ENCODE measurements around the gene RAB38. TPM values are rescaled to one million over a fixed set of nuclear protein-coding genes. Genes with fewer than 3 reads are reported as not detected.

The RAB38 gene
- total RNA-seq, 1 experiment from 2014 or later: 18.7 TPM

DNA sequence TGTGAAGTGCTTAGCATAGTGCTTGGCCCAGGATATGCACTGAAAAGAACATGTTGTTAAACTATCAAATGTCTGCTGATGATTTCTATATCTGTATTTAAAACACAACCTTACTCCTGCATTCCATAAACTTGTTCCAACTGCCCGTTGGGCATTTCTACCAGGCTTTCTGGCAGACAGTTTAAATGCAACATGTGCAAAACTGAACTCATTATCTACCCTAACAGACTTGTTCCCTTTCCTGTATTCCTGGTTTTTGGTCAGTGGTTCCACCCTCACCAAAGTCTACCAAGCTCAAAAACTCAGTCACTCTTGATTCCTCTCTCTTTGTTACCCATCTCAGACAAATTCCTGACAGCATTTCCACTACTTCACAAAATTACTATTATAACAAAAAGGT, 6.5 kb upstream of the RAB38 start:
- no peak overlapping the region for H3T11ph ChIP-seq (ENCODE audit: low read length)
- no peak overlapping the region for H3K4me2 ChIP-seq (ENCODE audit: insufficient read depth, insufficient read length, low read length)
- TF ChIP-seq, protein P1, sequence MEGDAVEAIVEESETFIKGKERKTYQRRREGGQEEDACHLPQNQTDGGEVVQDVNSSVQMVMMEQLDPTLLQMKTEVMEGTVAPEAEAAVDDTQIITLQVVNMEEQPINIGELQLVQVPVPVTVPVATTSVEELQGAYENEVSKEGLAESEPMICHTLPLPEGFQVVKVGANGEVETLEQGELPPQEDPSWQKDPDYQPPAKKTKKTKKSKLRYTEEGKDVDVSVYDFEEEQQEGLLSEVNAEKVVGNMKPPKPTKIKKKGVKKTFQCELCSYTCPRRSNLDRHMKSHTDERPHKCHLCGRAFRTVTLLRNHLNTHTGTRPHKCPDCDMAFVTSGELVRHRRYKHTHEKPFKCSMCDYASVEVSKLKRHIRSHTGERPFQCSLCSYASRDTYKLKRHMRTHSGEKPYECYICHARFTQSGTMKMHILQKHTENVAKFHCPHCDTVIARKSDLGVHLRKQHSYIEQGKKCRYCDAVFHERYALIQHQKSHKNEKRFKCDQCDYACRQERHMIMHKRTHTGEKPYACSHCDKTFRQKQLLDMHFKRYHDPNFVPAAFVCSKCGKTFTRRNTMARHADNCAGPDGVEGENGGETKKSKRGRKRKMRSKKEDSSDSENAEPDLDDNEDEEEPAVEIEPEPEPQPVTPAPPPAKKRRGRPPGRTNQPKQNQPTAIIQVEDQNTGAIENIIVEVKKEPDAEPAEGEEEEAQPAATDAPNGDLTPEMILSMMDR (conservative IDR thresholded peaks at IDR 0.05): no peak
- no peak overlapping the region for H3K27ac ChIP-seq (ENCODE audit: insufficient read length, low read depth, low read length)
- WGBS (ENCODE audit: extremely low coverage, insufficient read length, low lambda C conversion rate): no CpG with 5 or more reads among the region's 1 CpG
- Mint-ChIP-seq H3K27me3 (ENCODE audit: low read depth) (no peaks in the 10 kb centered on the region), H3K27ac (no peak overlapping the region), H3K9me3 (no peaks in the 10 kb centered on the region), H3K4me3 (no peak overlapping the region), H3K36me3 (ENCODE audit: insufficient read depth in 1 of 3, low read depth in 3 of 3) (no peaks in the 10 kb centered on the region; a peak in 2 of 7 replicates), H3K4me1 (peaks cover 11 to 13% of the 10 kb centered on the region in 2 experiments)
- H3K23ac ChIP-seq (ENCODE audit: insufficient read length, low read depth, low read length): no peak overlapping the region
- H3K56ac ChIP-seq (ENCODE audit: insufficient read length, low read depth, low read length): no peak overlapping the region
- no peak overlapping the region for H4K5ac ChIP-seq (ENCODE audit: insufficient read length, low read depth, low read length)
- DNase-seq: no peak
- H2AK5ac ChIP-seq (ENCODE audit: insufficient read length, low read length): no peak overlapping the region
- no peak overlapping the region for H2AFZ ChIP-seq (ENCODE audit: low read length)
- no peak overlapping the region for H2BK15ac ChIP-seq (ENCODE audit: low read depth, low read length)
- H3K9me3 ChIP-seq (ENCODE audit: control insufficient read depth, low read depth, low read length): no peaks in the 10 kb centered on the region
- no peaks in the 10 kb centered on the region for H3K79me2 ChIP-seq (ENCODE audit: insufficient read depth, low read length)
- no peaks in the 10 kb centered on the region for H3K23me2 ChIP-seq (ENCODE audit: insufficient read length, low read depth, low read length, poor library complexity, severe bottlenecking)
- no peak overlapping the region for H2BK120ac ChIP-seq (ENCODE audit: low read depth, low read length, poor library complexity, severe bottlenecking)
- no peak overlapping the region for H3K9ac ChIP-seq (ENCODE audit: extremely low read depth, insufficient read length, low read length)
- H3K79me1 ChIP-seq (ENCODE audit: insufficient read depth, low read depth, low read length, poor library complexity, severe bottlenecking): no peaks in the 10 kb centered on the region
- H2BK5ac ChIP-seq (ENCODE audit: insufficient read length, low read length): no peak overlapping the region
- no peak overlapping the region for H3K4ac ChIP-seq (ENCODE audit: low read depth, low read length)
- H3K18ac ChIP-seq (ENCODE audit: insufficient read length, low read depth, low read length): no peak overlapping the region
- no peaks in the 10 kb centered on the region for H4K20me1 ChIP-seq (ENCODE audit: control insufficient read depth, insufficient read depth, insufficient read length)
- no peak overlapping the region for H4K8ac ChIP-seq (replicated peaks; ENCODE audit: insufficient read length, low read depth, low read length)
- H2BK20ac ChIP-seq (ENCODE audit: low read depth, low read length, poor library complexity, severe bottlenecking): no peak overlapping the region
- H4K91ac ChIP-seq (ENCODE audit: insufficient read length, low read depth, low read length): no peak overlapping the region
- H3K4me1 ChIP-seq (ENCODE audit: insufficient read depth, low read length): 0 out of 2 replicates have a peak, but pooled peaks cover 2% of the 10 kb centered on the region
- H3K27me3 ChIP-seq (ENCODE audit: insufficient read depth, low read length): no peaks in the 10 kb centered on the region
- no peak overlapping the region for H3K14ac ChIP-seq (ENCODE audit: insufficient read depth, low read length)
- no peak overlapping the region for H2BK12ac ChIP-seq (ENCODE audit: insufficient read length, low read depth, low read length)

Data from H9 (cell line).